Stimulated activated naive CD8-positive, alpha-beta T cell treated with anti-CD3 and anti-CD28 coated beads, Interleukin-15, Interleukin-2, amounts not matched to agents 100 U/mL and 50 U/mL, for 24 hours (primary cell): ENCODE data around the gene DNAJC1.

Experiments
- ATAC-seq: fragments of 150-1000 bp; cut with Tn5 transposase; one replicate; pipeline ENCODE4 v1.10.0; 2021
- DNase-seq: peaks from one replicate; pipeline ENCODE4 v3.0.0; 2021

Gene DNAJC1

GRCh38 chr10:22010539-22010938 is 7.0 kb upstream of the DNAJC1 start:
- DNase-seq, result no peak
- ATAC-seq, result no peak

GRCh38 chr10:22006379-22006884 is 2.9 kb upstream of the DNAJC1 start:
- DNase-seq (no peak), ATAC-seq (no peak)

- ATAC-seq (no peak), DNase-seq (no peak)
Observed at GRCh38 chr10:22005763-22006162, 2.2 kb upstream of the DNAJC1 start.

- ATAC-seq (no peak), DNase-seq (no peak)
Observed at GRCh38 chr10:22003964-22004281, 393 bp upstream of the DNAJC1 start.

- no peak for ATAC-seq
- no peak for DNase-seq
Observed at GRCh38 chr10:22002591-22003176, 846 bp downstream of the DNAJC1 start.

DNA sequence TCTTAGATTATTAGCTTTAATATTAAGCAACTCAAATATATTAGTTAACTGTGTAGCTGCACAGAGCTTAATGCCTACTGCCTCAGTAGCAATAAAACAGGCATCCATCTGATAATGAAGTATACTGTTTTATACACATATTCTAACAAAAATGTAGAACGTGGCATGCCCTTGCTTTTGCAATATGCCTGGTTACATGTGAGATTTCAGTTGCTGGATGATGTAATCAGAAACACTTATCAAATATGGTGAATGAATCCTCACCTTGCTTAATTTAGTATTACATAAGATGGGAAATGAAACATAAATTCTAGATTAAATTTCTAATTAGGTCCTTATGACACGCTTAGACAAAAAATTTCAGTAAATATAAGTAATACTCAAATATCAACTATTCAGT is 8.0 kb downstream of the DNAJC1 start:
- ATAC-seq (no peak), DNase-seq (no peak)

DNA sequence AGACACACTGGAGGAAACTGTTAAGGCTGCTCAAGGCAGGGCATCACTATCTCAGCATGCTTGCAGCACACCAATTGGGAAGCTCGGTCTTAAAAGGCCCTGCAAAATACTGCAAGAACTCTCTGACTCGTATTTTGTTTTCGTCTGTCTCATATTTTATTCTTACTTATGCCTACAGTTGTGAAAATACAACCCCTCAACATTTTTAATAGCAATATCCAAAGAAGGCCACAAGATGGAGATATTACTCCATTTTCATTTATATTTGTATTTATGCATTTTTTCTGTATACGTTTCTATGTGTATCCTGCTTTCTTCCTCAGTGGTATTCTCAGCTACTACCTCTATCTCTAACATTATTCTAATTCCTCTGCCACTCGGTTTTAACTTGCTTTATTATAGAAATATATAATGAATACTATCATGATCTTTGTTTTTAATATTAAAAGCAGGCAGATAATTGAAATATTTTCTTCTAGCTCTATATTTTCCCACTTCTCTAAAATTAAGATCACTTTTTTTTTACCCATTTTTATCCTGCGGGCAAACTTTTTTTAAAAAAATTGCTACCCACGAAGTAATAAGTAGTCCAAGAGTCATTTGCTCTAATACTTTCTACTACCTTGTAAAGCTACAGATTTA is 10.0 kb downstream of the DNAJC1 start:
- DNase-seq (no peak), ATAC-seq (no peak)

DNA sequence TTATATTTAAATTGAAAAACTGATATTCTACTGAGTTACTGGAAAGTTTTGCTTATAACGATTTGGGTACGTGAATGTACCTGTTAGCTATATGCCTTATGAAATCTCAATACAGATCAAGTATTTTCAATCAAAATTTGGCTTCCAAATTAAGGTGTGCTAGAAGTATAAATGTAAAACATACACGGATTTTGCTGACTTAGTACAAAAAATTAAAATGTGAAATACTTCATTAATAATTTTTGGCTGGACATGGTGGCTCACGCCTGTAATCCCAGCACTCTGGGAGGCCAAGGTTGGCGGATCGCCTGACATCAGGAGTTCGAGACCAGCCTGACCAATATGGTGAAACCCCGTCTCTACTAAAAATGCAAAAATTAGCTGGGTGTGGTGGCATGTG is 11.7 kb downstream of the DNAJC1 start:
- ATAC-seq, result no peak
- no peak for DNase-seq

DNA sequence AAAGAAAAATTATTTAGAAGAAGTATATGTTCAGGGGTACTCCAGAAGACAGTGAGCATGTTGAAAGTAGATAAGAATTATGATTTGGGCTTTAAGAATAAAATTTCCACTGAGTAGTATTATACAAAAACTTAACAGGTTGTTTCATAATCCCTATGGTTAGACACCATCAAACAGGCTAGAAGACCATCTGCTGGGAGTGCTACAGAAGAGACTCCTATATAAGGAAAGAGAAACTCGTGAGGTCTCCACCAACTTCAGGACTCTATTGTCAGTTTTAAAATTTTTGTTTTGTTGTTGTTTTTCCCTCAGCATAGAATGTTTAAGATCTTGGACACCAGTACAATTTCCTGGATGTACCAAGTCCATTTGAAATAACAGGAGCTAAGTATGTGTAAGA is 13.1 kb downstream of the DNAJC1 start:
- ATAC-seq (no peak), DNase-seq (no peak)

GRCh38 chr10:21989453-21990154 is 13.9 kb downstream of the DNAJC1 start:
- DNase-seq, result peak; percentile 15
- peak; percentile 76 for ATAC-seq

DNA sequence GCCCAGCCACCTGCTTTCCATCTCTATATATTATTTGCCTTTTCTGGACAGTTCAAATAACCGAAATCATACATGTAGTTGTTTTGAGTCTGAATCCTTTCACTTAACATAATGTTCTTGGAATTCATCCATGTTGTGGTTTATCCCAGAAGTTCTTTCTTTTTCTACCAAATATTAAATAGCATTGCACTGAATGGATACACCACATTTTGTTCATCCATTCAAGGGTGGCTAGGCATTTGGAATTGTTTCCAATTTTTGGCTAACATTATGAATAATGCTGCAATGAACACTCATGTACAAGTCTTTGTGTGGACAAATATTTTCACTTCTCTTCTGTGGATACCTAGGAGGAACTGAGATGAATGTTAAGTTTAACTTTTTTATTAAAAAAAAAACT is 18.0 kb downstream of the DNAJC1 start:
- DNase-seq, result no peak
- ATAC-seq, result no peak

DNA sequence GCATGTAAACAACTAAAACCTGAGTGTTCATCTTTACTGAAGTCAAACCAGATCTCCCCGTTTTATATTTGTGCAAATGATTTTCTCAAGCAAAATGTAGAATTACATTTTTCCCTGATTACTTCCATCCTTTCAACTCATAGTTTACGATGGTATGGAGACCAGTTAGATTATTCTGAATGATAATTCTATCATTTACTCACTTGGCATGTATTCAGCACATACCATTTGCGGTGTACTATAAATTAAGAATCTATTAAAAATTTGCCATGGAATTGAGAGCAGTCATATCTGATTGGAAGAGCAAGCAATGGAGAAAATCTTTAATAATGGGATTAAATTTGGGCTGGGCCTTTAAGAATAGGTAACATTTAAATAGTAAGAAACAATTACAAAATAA is 22.4 kb downstream of the DNAJC1 start:
- no peak for ATAC-seq
- DNase-seq, result no peak

- ATAC-seq (no peak), DNase-seq (no peak)
Observed at GRCh38 chr10:21980691-21981090, 22.8 kb downstream of the DNAJC1 start.

- no peak for DNase-seq
- ATAC-seq, result no peak
Observed at GRCh38 chr10:21978191-21978862, 25.2 kb downstream of the DNAJC1 start.

- DNase-seq, result no peak
- ATAC-seq, result no peak
Observed at GRCh38 chr10:21976739-21977138, 26.8 kb downstream of the DNAJC1 start.

DNA sequence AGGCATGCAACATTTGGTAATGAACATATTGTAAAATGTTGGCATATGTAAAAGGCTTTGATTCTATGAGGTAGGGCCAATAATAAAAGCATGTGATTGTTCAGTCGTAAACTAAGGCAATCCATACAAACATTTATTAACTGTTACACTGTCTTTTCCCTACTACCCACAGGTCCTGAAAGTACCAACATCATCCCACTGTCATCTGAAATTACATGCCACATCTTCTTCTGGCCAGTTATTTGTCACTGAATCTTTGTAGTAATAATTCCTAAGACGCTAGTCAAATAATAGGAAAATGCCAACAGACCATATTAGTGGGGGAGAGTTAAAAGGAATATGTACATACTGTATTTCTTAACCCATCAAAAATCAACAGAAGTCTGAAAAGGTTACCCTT is 27.2 kb downstream of the DNAJC1 start:
- no peak for ATAC-seq
- DNase-seq, result no peak

DNA sequence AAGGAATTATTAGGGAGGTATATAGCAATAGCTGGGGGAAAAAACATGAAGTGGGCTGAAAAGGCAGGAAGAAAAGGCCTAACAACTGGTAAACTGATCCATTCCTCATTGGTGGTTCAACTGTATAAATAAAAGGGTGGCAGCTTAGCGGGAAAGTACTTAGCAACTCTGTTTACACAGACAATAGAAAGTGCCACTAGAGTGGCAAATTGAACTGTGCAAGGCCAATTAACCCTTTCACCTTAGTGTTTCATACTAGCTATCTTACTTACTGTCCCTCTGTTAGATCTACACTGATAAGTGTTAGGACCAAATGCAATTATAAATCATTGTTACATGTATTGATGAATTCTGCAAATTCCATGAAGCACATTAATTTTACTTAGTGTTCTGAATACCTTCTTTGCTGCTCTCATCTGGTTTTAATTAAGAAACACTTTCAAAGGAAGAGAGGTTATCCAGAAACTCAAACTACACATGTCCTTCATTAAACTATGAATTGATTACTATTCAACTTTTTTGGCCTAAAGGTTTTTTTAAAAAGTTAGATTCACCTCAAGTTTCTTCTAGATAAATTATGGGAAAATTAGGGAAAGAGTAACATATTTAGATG is 28.0 kb downstream of the DNAJC1 start:
- no peak for DNase-seq
- no peak for ATAC-seq

DNA sequence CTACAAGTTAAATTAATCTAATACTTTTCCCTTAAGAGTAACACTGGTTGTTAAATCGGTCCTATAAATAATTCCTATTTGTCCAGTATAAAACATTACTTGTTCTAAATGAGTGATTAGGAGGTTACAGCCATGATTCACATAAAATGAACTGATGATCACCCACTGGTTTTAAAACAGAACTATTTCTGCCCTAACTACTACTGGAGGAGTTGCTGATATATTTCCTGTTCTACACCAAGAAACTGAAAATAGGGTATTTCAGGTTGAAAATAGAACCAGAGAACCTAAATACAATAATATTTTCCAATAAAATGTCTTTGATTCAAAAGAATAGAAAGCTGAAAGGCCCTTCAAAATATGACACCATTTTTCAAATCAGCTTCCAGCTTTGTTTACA is 30.9 kb downstream of the DNAJC1 start:
- no peak for ATAC-seq
- no peak for DNase-seq

GRCh38 chr10:21969326-21970287 is 33.9 kb downstream of the DNAJC1 start:
- DNase-seq (no peak), ATAC-seq (no peak)

- no peak for ATAC-seq
- no peak for DNase-seq
Observed at GRCh38 chr10:21964983-21965665, 38.4 kb downstream of the DNAJC1 start.

DNA sequence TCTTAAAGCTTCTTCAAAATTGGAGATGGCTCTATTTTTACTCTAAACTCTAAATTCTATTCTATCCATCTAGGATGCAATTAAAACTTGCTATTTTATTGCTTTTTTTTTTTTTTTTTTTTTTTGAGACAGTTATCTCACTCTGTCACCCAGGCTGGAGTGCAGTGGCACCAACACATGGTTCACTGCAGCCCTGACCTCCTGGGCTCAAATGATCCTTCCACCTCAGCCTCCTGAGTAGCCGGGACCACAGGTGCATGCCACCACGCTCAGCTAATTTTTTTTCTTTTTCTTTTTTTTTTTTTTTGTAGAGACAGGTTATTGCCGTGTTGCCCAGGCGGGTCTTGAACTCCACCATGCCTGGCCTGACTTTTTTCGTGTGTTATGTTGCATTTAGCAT is 41.2 kb downstream of the DNAJC1 start:
- DNase-seq (no peak), ATAC-seq (no peak)
